H1 (cell line): ENCODE measurements around the gene ARMC9. TPM values are rescaled to one million over a fixed set of nuclear protein-coding genes. Genes with fewer than 3 reads are reported as not detected.

Experiments
- CTCF ChIA-PET: fragments of 300-600 bp; sonication (Branson Sonifier 250); formaldehyde crosslinking; loops from one replicate; lab custom pipeline; 2021; ENCODE audit not compliant: partially characterized antibody; lab: Charles Lee
- POLR2A ChIA-PET: fragments of 300-600 bp; sonication (Branson Sonifier 250); formaldehyde crosslinking; loops from one replicate; lab custom pipeline; 2021; ENCODE audit warnings: inconsistent platforms; ENCODE audit not compliant: partially characterized antibody; lab: Charles Lee
- DNase-seq, 2 experiments: peaks; one replicate each; pipeline versions ENCODE4 v3.0.0 to v3.0.0-alpha.2; 2010 to 2022; ENCODE audit warnings: low spot score in 2 of 2, low read depth in 1 of 2, mixed read lengths in 1 of 2
- FAIRE-seq: peaks from 2 replicates; lab custom pipeline; 2011; peaks lifted over from hg19 to GRCh38; lab: Jason Lieb, UNC
- H2AFZ ChIP-seq: 2 replicates; pipeline ENCODE4 v1.8.1; 2012; ENCODE audit warnings: low read length, inconsistent platforms
- H2AK5ac ChIP-seq: 2 replicates; pipeline ENCODE4 v1.6.1; 2013; ENCODE audit warnings: low read depth, low read length
- H2BK120ac ChIP-seq: replicated peaks from 2 replicates; pipeline ENCODE3; 2013; ENCODE audit warnings: low read depth, low read length, inconsistent platforms
- H2BK12ac ChIP-seq: 2 replicates; pipeline ENCODE4 v1.6.1; 2013; ENCODE audit warnings: low read depth, low read length
- H2BK15ac ChIP-seq: 2 replicates; pipeline ENCODE4 v1.6.1; 2013; ENCODE audit warnings: low read length
- H2BK20ac ChIP-seq: 2 replicates; pipeline ENCODE4 v1.6.1; 2013; ENCODE audit warnings: low read length
- H2BK5ac ChIP-seq: 2 replicates; pipeline ENCODE4 v1.6.1; 2013; ENCODE audit warnings: low read depth, low read length
- H3K14ac ChIP-seq: 2 replicates; pipeline ENCODE4 v1.6.1; 2013; ENCODE audit warnings: inconsistent platforms; ENCODE audit not compliant: insufficient read length
- H3K18ac ChIP-seq: 2 replicates; pipeline ENCODE4 v1.6.1; 2013; ENCODE audit warnings: low read length; ENCODE audit errors: extremely low read depth
- H3K23ac ChIP-seq: 2 replicates; pipeline ENCODE4 v1.6.1; 2013; ENCODE audit warnings: inconsistent platforms; ENCODE audit not compliant: insufficient read length
- H3K23me2 ChIP-seq: 2 replicates; pipeline ENCODE4 v1.6.1; 2013; ENCODE audit warnings: low read depth, low read length
- H3K27ac ChIP-seq: 2 replicates; pipeline ENCODE4 v1.6.1; 2011; ENCODE audit warnings: low read depth, low read length, inconsistent platforms
- H3K27me3 ChIP-seq, 4 experiments: replicated peaks in 1 of 4; 1 replicate in 1 of 4; 2 replicates in 3 of 4; pipeline versions ENCODE4 v1.6.1 to v1.8.1; 2011 to 2013; ENCODE audit warnings: low read length in 3 of 4, mild to moderate bottlenecking in 3 of 4, inconsistent platforms in 2 of 4, mixed read lengths in 2 of 4, moderate library complexity in 1 of 4; ENCODE audit not compliant: control insufficient read depth in 3 of 4, insufficient read depth in 3 of 4; ENCODE audit errors: extremely low read depth in 1 of 4
- H3K36me3 ChIP-seq, 4 experiments: 2 replicates each; pipeline versions ENCODE4 v1.6.1 to v1.8.1; 2011 to 2013; ENCODE audit warnings: mild to moderate bottlenecking in 4 of 4, low read length in 3 of 4, moderate library complexity in 2 of 4, control low read depth in 1 of 4, inconsistent platforms in 1 of 4; ENCODE audit not compliant: insufficient read depth in 4 of 4, control insufficient read depth in 2 of 4
- H3K4ac ChIP-seq: replicated peaks from 2 replicates; pipeline ENCODE3; 2013; ENCODE audit warnings: low read length, low read depth, mixed read lengths, inconsistent platforms; ENCODE audit not compliant: insufficient read length
- H3K4me1 ChIP-seq, 4 experiments: replicated peaks in 1 of 4; 1 replicate in 1 of 4; 2 replicates in 3 of 4; pipeline versions ENCODE4 v1.6.1 to v1.8.1; 2011 to 2013; ENCODE audit warnings: low read length in 3 of 4, inconsistent platforms in 2 of 4, mixed read lengths in 1 of 4; ENCODE audit not compliant: insufficient read depth in 4 of 4, control insufficient read depth in 3 of 4
- H3K4me2 ChIP-seq, 2 experiments: 2 replicates each; pipeline versions ENCODE4 v1.6.1 to v1.8.1; 2011 to 2013; ENCODE audit warnings: low read depth in 2 of 2, low read length in 2 of 2, control low read depth in 1 of 2, inconsistent platforms in 1 of 2, mild to moderate bottlenecking in 1 of 2; ENCODE audit not compliant: insufficient read depth in 1 of 2
- H3K4me3 ChIP-seq, 4 experiments: fragments of 200-600, 300-600 bp in 1 of 4; sonication (generic), shearing (Covaris generic), sonication (Bioruptor Twin) in 1 of 4; 2 replicates each; pipeline versions ENCODE4 v1.5.1 to v1.8.1; 2011 to 2016; ENCODE audit warnings: low read length in 4 of 4, low read depth in 3 of 4, control low read depth in 2 of 4, inconsistent platforms in 2 of 4, mild to moderate bottlenecking in 2 of 4, mixed read lengths in 1 of 4, moderate library complexity in 1 of 4; ENCODE audit not compliant: insufficient read depth in 2 of 4; ENCODE audit errors: extremely low read depth in 1 of 4
- H3K56ac ChIP-seq: replicated peaks from 2 replicates; pipeline ENCODE3; 2013; ENCODE audit warnings: low read depth, mild to moderate bottlenecking, mixed read lengths, low read length, inconsistent platforms; ENCODE audit not compliant: insufficient read length
- H3K79me1 ChIP-seq: 2 replicates; pipeline ENCODE4 v1.6.1; 2013; ENCODE audit warnings: low read depth, low read length, control low read depth
- H3K79me2 ChIP-seq, 2 experiments: 2 replicates each; pipeline versions ENCODE4 v1.6.1 to v1.8.1; 2012 to 2013; ENCODE audit warnings: low read length in 2 of 2, mild to moderate bottlenecking in 2 of 2, inconsistent platforms in 1 of 2; ENCODE audit not compliant: insufficient read depth in 2 of 2, control insufficient read depth in 1 of 2
- H3K9ac ChIP-seq, 4 experiments: replicated peaks in 1 of 4; 1 replicate in 1 of 4; 2 replicates in 3 of 4; pipeline versions ENCODE4 v1.6.1 to v1.8.1; 2011 to 2013; ENCODE audit warnings: low read depth in 3 of 4, low read length in 3 of 4, control low read depth in 2 of 4, mild to moderate bottlenecking in 2 of 4, moderate library complexity in 2 of 4, inconsistent platforms in 1 of 4; ENCODE audit errors: extremely low read depth in 1 of 4
- H3K9me3 ChIP-seq, 2 experiments: 2 replicates each; pipeline versions ENCODE4 v1.6.1 to v1.8.1; 2012 to 2013; ENCODE audit warnings: mild to moderate bottlenecking in 2 of 2, moderate library complexity in 2 of 2, control low read depth in 1 of 2, inconsistent platforms in 1 of 2, low read depth in 1 of 2, low read length in 1 of 2, mixed read lengths in 1 of 2; ENCODE audit not compliant: insufficient read depth in 2 of 2
- H4K20me1 ChIP-seq, 2 experiments: replicated peaks in 1 of 2; 2 replicates each; pipeline versions ENCODE3 to v1.8.1; 2011 to 2013; ENCODE audit warnings: inconsistent platforms in 2 of 2, low read length in 2 of 2, mild to moderate bottlenecking in 1 of 2; ENCODE audit not compliant: insufficient read depth in 2 of 2, control insufficient read depth in 1 of 2
- H4K5ac ChIP-seq: 2 replicates; pipeline ENCODE4 v1.6.1; 2013; ENCODE audit warnings: low read length, low read depth, mixed read lengths, inconsistent platforms; ENCODE audit not compliant: insufficient read length
- H4K8ac ChIP-seq: 2 replicates; pipeline ENCODE4 v1.8.0; 2013; ENCODE audit warnings: mild to moderate bottlenecking, moderate library complexity, low read length, inconsistent platforms; ENCODE audit not compliant: insufficient read depth; ENCODE audit errors: extremely low read depth
- H4K91ac ChIP-seq: replicated peaks from 2 replicates; pipeline ENCODE3; 2013; ENCODE audit warnings: low read length, mixed read lengths, inconsistent platforms; ENCODE audit not compliant: insufficient read length
- CEBPB ChIP-seq: IDR thresholded peaks from 2 replicates; pipeline ENCODE4 v1.6.1; 2012; ENCODE audit warnings: low read depth, low read length
- CHD1 ChIP-seq: IDR thresholded peaks from 2 replicates; pipeline ENCODE4 v1.6.1; 2012; ENCODE audit warnings: low read depth, low read length, improper control_type of control experiment
- CREB1 ChIP-seq: IDR thresholded peaks from 2 replicates; pipeline ENCODE4 v1.6.1; 2012; ENCODE audit warnings: inconsistent platforms
- KDM4A ChIP-seq: IDR thresholded peaks from one replicate; pipeline ENCODE4 v1.7.1; 2012; ENCODE audit warnings: low read depth, mild to moderate bottlenecking, moderate library complexity, low read length, inconsistent platforms; ENCODE audit not compliant: severe bottlenecking
- PHF8 ChIP-seq: fragments of 200-600 bp; sonication (generic); conservative IDR thresholded peaks from 2 replicates; pipeline ENCODE4 v1.7.1; 2012; ENCODE audit warnings: low read depth, mild to moderate bottlenecking, inconsistent platforms, low read length, moderate library complexity
- SP1 ChIP-seq: IDR thresholded peaks from 2 replicates; pipeline ENCODE4 v1.6.1; 2011; ENCODE audit warnings: low read depth, low read length
- SUZ12 ChIP-seq: fragments of 200-600 bp; sonication (generic); IDR thresholded peaks from 2 replicates; pipeline ENCODE4 v1.6.1; 2012; ENCODE audit warnings: mild to moderate bottlenecking, inconsistent platforms, low read length, moderate library complexity, mixed read lengths
- TAF7 ChIP-seq: optimal IDR thresholded peaks from 2 replicates; pipeline ENCODE3; 2011; ENCODE audit warnings: low read depth, mild to moderate bottlenecking, inconsistent platforms, low read length, moderate library complexity, borderline replicate concordance
- TEAD4 ChIP-seq: IDR thresholded peaks from 2 replicates; pipeline ENCODE4 v1.6.1; 2012; ENCODE audit warnings: low read depth, low read length, inconsistent platforms, mixed read lengths
- WGBS, 2 experiments: shearing (Covaris generic) in 1 of 2; methylation state at CpG; one replicate each; pipeline versions ENCODE4 v1.1.6 to v1.1.7; 2013 to 2015; ENCODE audit warnings: low lambda C conversion rate in 2 of 2, mixed read lengths in 2 of 2, inconsistent platforms in 1 of 2, low coverage in 1 of 2, missing lambda C conversion rate in 1 of 2; ENCODE audit not compliant: insufficient replicate concordance in 2 of 2, insufficient coverage in 1 of 2, insufficient read length in 1 of 2; ENCODE audit errors: extremely low coverage in 1 of 2, missing lambda C conversion rate in 1 of 2; 5-methylcytosine and 5-hydroxymethylcytosine counted together
- polyA plus RNA-seq, 7 experiments: library from polyadenylated mRNA; depleted of rRNA in 3 of 7; stranded (reverse) in 5 of 7; unstranded in 2 of 7; fragments of >200 nt in 5 of 7; fragments of 200-250 nt in 2 of 7; gene quantifications; 1 replicate in 5 of 7; 2 replicates in 1 of 7; 4 replicates in 1 of 7; pipeline versions ENCODE4 v1.2.1 to v1.2.3, GENCODE V29; 2011 to 2013; ENCODE audit warnings: missing spikeins in 2 of 7, mixed read lengths in 2 of 7
- total RNA-seq: library from RNA; stranded (reverse); fragmentation: NEBNext Ultra II Directional; extraction: Animal tissue kit (Norgen Biotek cat#: 25700); gene quantifications from 2 replicates; pipeline ENCODE4 v1.2.1, GENCODE V29; 2021

ARMC9 gene
- total and polyA plus RNA-seq, 2 of the 8 experiments (the other 6 are each of a cell fraction or from before 2014, with no cell fraction given) = 23.2 to 36.1 TPM

DNA sequence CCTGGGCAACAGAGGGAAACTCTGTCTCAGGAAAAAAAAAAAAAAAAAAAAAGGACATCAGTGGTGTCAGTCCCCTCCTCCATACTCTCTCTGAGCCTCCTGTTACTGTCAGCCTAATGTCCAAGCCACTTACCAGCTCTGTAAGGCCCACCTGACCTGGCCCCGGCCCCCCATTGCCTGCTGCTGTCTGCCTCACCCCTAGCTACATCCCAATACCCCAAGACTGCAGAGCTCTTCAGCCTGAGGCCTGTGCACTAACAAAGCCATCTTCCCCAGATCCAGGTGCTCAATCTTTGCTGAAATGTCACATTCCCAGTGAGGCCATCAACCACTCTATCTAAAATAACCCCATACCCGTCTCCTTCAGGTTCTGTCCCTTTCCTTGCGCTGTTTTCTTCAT is 5.7 kb downstream of the ARMC9 start:
- Histone ChIP-seq H2BK120ac (no peak overlapping the region), H2AFZ (no peak overlapping the region), H3K27me3 (no peaks in the 10 kb centered on the region), H4K5ac (no peak overlapping the region), H2BK15ac (no peak overlapping the region), H3K9ac (no peak overlapping the region), H3K79me2 (peaks cover 0 to 13% of the 10 kb centered on the region in 2 experiments; a peak in 3 of 4 replicates), H4K8ac (no peak overlapping the region), H2BK12ac (no peak overlapping the region), H3K14ac (no peak overlapping the region), H3K23ac (no peak overlapping the region), H3K79me1 (peaks cover 9% of the 10 kb centered on the region; the same call in 1 of the 2 replicates), H2BK5ac (no peak overlapping the region), H3K4me1 (peaks cover 0 to 3% (median 0%) of the 10 kb centered on the region in 4 experiments; a peak in 2 of 7 replicates), H3K56ac (no peak overlapping the region), H3K4ac (no peak overlapping the region), H4K91ac (no peak overlapping the region), H3K9me3 (no peaks in the 10 kb centered on the region; a peak in 1 of 4 replicates), H2BK20ac (no peak overlapping the region), H3K23me2 (no peaks in the 10 kb centered on the region), H3K18ac (no peak overlapping the region), H3K4me2 (no peak overlapping the region), H3K27ac (no peak overlapping the region), H4K20me1 (no peaks in the 10 kb centered on the region), H3K36me3 (peaks cover 0 to 10% (median 4%) of the 10 kb centered on the region in 4 experiments; a peak in 6 of 8 replicates), H2AK5ac (no peak overlapping the region), H3K4me3 (no peak overlapping the region)
- POLR2A ChIA-PET = no interaction called here
- WGBS, 2 experiments = 82% methylated on average over 3 of the region's 3 CpGs; no CpG with 5 or more reads in 1 of the 2 experiments
- CTCF ChIA-PET = interaction anchor here (0.7 to 1.6 kb wide), 3 partner anchors 11 to 202 kb away, joined by 3 to 6 read pairs (median 3); no protein-coding TSS in a partner anchor
- DNase-seq = no peak
- no peak for FAIRE-seq
- TF ChIP-seq SP1 = no peak
- TF ChIP-seq TEAD4 = no peak
- TF ChIP-seq SUZ12 = no peak
- TF ChIP-seq CEBPB = no peak
- TF ChIP-seq PHF8 = no peak
- TF ChIP-seq CHD1 = no peak
- TF ChIP-seq CREB1 = no peak
- TF ChIP-seq TAF7 = no peak
- TF ChIP-seq KDM4A = no peak
